Liver (tissue), 9 donors: ENCODE measurements around the gene CSNK1G1. TPM values are rescaled to one million over a fixed set of nuclear protein-coding genes. Genes with fewer than 3 reads are reported as not detected.

Source experiments
- DNase-seq: peaks from one replicate; pipeline ENCODE4 v3.0.0-alpha.2; 2017; ENCODE audit warnings: low spot score
- H3K27ac ChIP-seq, 2 donors: one replicate each; pipeline ENCODE4 v1.7.0; 2013; ENCODE audit warnings: inconsistent platforms in 2 of 2, low read length in 2 of 2, control low read depth in 1 of 2, low read depth in 1 of 2, mild to moderate bottlenecking in 1 of 2
- H3K27me3 ChIP-seq, 4 donors: one replicate each; pipeline versions ENCODE4 v1.6.1 to v1.7.0; 2013; ENCODE audit warnings: low read length in 3 of 4, inconsistent platforms in 1 of 4, mild to moderate bottlenecking in 1 of 4, moderate library complexity in 1 of 4; ENCODE audit not compliant: control insufficient read depth in 4 of 4, insufficient read depth in 4 of 4
- H3K36me3 ChIP-seq, 4 donors: one replicate each; pipeline versions ENCODE4 v1.6.1 to v1.7.0; 2013; ENCODE audit warnings: low read length in 3 of 4, mild to moderate bottlenecking in 3 of 4, low read depth in 1 of 4, moderate library complexity in 1 of 4; ENCODE audit not compliant: control insufficient read depth in 4 of 4, insufficient read depth in 3 of 4
- H3K4me1 ChIP-seq, 4 donors: one replicate each; pipeline versions ENCODE4 v1.6.1 to v1.7.0; 2013; ENCODE audit warnings: low read length in 3 of 4, mild to moderate bottlenecking in 3 of 4, moderate library complexity in 1 of 4; ENCODE audit not compliant: control insufficient read depth in 4 of 4, insufficient read depth in 4 of 4
- H3K4me3 ChIP-seq, 3 donors: one replicate each; pipeline versions ENCODE4 v1.6.1 to v1.7.0; 2013; ENCODE audit warnings: low read length in 3 of 3, control low read depth in 1 of 3, low read depth in 1 of 3, mild to moderate bottlenecking in 1 of 3
- H3K9ac ChIP-seq, 2 donors: one replicate each; pipeline ENCODE4 v1.7.0; 2013; ENCODE audit warnings: low read length in 2 of 2, mild to moderate bottlenecking in 2 of 2, moderate library complexity in 2 of 2, control low read depth in 1 of 2, low read depth in 1 of 2
- H3K9me3 ChIP-seq, 4 donors: one replicate each; pipeline versions ENCODE4 v1.6.1 to v1.7.0; 2013; ENCODE audit warnings: low read length in 3 of 4; ENCODE audit not compliant: control insufficient read depth in 4 of 4
- ATF3 ChIP-seq: IDR thresholded peaks from 2 replicates; pipeline ENCODE4 v1.6.1; 2016; ENCODE audit warnings: antibody characterized with exemption
- CTCF ChIP-seq: fragments of 150-350 bp; IDR thresholded peaks from 2 replicates; pipeline ENCODE4 v1.5.1; 2017; ENCODE audit warnings: improper control_type of control experiment, low read depth, low read length; ENCODE audit not compliant: missing input control
- FOXA1 ChIP-seq: IDR thresholded peaks from 2 replicates; pipeline ENCODE4 v1.6.1; 2016; ENCODE audit warnings: antibody characterized with exemption
- FOXA2 ChIP-seq: IDR thresholded peaks from 2 replicates; pipeline ENCODE4 v1.6.1; 2016; ENCODE audit warnings: antibody characterized with exemption
- GABPA ChIP-seq, 2 donors: IDR thresholded peaks in 1 of 2; conservative IDR thresholded peaks in 1 of 2; 2 replicates each; pipeline ENCODE4 v1.6.1; 2016; ENCODE audit warnings: antibody characterized with exemption in 2 of 2, mild to moderate bottlenecking in 1 of 2, moderate library complexity in 1 of 2
- HNF4A ChIP-seq, 2 donors: conservative IDR thresholded peaks; 2 replicates each; pipeline ENCODE4 v1.6.1; 2016; ENCODE audit warnings: antibody characterized with exemption in 2 of 2, mild to moderate bottlenecking in 2 of 2
- HNF4G ChIP-seq: IDR thresholded peaks from 2 replicates; pipeline ENCODE4 v1.6.1; 2016; ENCODE audit warnings: antibody characterized with exemption
- JUND ChIP-seq, 2 donors: IDR thresholded peaks; 2 replicates each; pipeline ENCODE4 v1.6.1; 2016; ENCODE audit warnings: antibody characterized with exemption in 2 of 2
- MAX ChIP-seq: IDR thresholded peaks from 2 replicates; pipeline ENCODE4 v1.6.1; 2016; ENCODE audit warnings: antibody characterized with exemption
- NR2F2 ChIP-seq: IDR thresholded peaks from 2 replicates; pipeline ENCODE4 v1.6.1; 2016; ENCODE audit warnings: antibody characterized with exemption
- REST ChIP-seq: IDR thresholded peaks from 2 replicates; pipeline ENCODE4 v1.6.1; 2016; ENCODE audit warnings: antibody characterized with exemption, mild to moderate bottlenecking
- RXRA ChIP-seq, 2 donors: IDR thresholded peaks; 2 replicates each; pipeline ENCODE4 v1.6.1; 2017 to 2018; ENCODE audit warnings: antibody characterized with exemption in 2 of 2, mild to moderate bottlenecking in 1 of 2
- SP1 ChIP-seq: IDR thresholded peaks from 2 replicates; pipeline ENCODE4 v1.6.1; 2018; ENCODE audit warnings: antibody characterized with exemption, mild to moderate bottlenecking
- TAF1 ChIP-seq: conservative IDR thresholded peaks from 2 replicates; pipeline ENCODE4 v1.6.1; 2016; ENCODE audit warnings: antibody characterized with exemption, mild to moderate bottlenecking
- YY1 ChIP-seq: IDR thresholded peaks from 2 replicates; pipeline ENCODE4 v1.6.1; 2016; ENCODE audit warnings: antibody characterized with exemption, mild to moderate bottlenecking
- WGBS: extraction: QIAGEN DNeasy Blood & Tissue Kit; methylation state at CpG from one replicate; pipeline ENCODE4 v1.1.7; 2013; 5-methylcytosine and 5-hydroxymethylcytosine counted together
- polyA plus RNA-seq, 2 donors: library from polyadenylated mRNA; stranded (reverse) in 1 of 2; unstranded in 1 of 2; fragments of 200-250 nt in 1 of 2; fragments of >200 nt in 1 of 2; fragmentation: Nextera tagmentation in 1 of 2; extraction: Ambion mirVana in 1 of 2; gene quantifications; one replicate each; pipeline versions ENCODE4 v1.2.1 to v1.2.3, GENCODE V29; 2013 to 2015
- total RNA-seq, 2 donors: library from RNA; depleted of rRNA; stranded (reverse); fragments of >200 nt; gene quantifications; one replicate each; pipeline ENCODE4 v1.2.3, GENCODE V29; 2014
- donor health status: healthy.
- donor health status: healthy.
- donor health status: healthy.
- donor health status: healthy.
- donor health status: healthy.

CSNK1G1 gene
- total and polyA plus RNA-seq, 4 donors: 1.7 to 9.1 (median 5.8) TPM

- H3K36me3 ChIP-seq: no peaks in the 10 kb centered on the region
- no peak overlapping the region for H3K27ac ChIP-seq
- no peak overlapping the region for H3K4me3 ChIP-seq
- no peak overlapping the region for H3K9ac ChIP-seq
- no peaks in the 10 kb centered on the region for H3K9me3 ChIP-seq
- no peak for DNase-seq
- 97% methylated on average over 4 of the region's 4 CpGs for WGBS
- TF ChIP-seq FOXA1 (no peak), REST (no peak), ATF3 (no peak), GABPA (IDR thresholded peaks at IDR 0.05 in 1 of 2, conservative IDR thresholded peaks at IDR 0.05 in 1 of 2) (no peak), JUND (IDR thresholded peaks at IDR 0.05) (no peak), FOXA2 (no peak), NR2F2 (no peak), HNF4G (no peak), YY1 (no peak), HNF4A (conservative IDR thresholded peaks at IDR 0.05) (no peak), TAF1 (no peak), MAX (no peak), SP1 (no peak), CTCF (no peak)
- no peaks in the 10 kb centered on the region for H3K4me1 ChIP-seq
- no peaks in the 10 kb centered on the region for H3K27me3 ChIP-seq
These were observed 122.7 kb downstream of the CSNK1G1 start for GRCh38 chr15:64233299-64233698.

- H3K27ac ChIP-seq: no peak overlapping the region
- no peak overlapping the region for H3K9ac ChIP-seq
- TF ChIP-seq TAF1 (no peak), RXRA (IDR thresholded peaks at IDR 0.05) (no peak)
- DNase-seq: no peak
- no peaks in the 10 kb centered on the region for H3K27me3 ChIP-seq
- H3K4me3 ChIP-seq: no peak overlapping the region
- H3K4me1 ChIP-seq: no peaks in the 10 kb centered on the region
- H3K9me3 ChIP-seq: no peaks in the 10 kb centered on the region
- H3K36me3 ChIP-seq: no peaks in the 10 kb centered on the region
- WGBS: 60% methylated on average over 1 of the region's 1 CpG
These were observed 123.6 kb downstream of the CSNK1G1 start for GRCh38 chr15:64232400-64232799.
